Stimulated activated CD8-positive, alpha-beta memory T cell treated with anti-CD3 and anti-CD28 coated beads, Interleukin-7, amount 100 ng/mL, for 48 hours (primary cell): ENCODE results near the gene ARHGEF39.
"Not testable (repeated sequence)": the region's sequence is repeated elsewhere in the genome, so short reads cannot be mapped to it uniquely, and the experiment has no call there.

Experiments used
- DNase-seq, 2 donors: peaks; one replicate each; pipeline ENCODE4 v3.0.0-alpha.2; 2020; ENCODE audit warnings: low read depth in 1 of 2; ENCODE audit errors: extremely low read depth in 1 of 2

ARHGEF39 gene

GRCh38 chr9:35628389-35628991, 36.5 kb downstream of the ARHGEF39 start:
- DNase-seq: no peak

DNA sequence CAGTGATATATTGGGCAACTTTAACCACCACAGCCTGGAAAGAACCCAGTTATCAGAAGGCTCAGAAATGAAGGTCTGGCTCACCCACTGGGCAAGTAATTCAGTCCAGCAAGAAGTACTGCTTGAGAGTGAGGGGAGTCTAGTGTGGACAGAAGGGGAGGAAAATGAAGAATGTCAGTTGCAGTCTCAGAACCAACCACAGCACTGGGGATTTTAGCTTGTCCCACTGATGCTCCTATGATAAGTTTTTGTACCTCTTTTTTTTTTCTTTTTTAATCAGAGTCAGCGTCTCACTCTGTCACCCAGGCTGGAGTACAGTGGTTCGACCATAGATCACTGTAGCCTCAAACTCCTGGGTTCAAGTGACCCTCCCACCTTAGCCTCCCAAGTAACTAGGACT, 37.4 kb downstream of the ARHGEF39 start:
- no peak for DNase-seq

- DNase-seq: no peak
Observed at GRCh38 chr9:35619800-35620158, 45.2 kb downstream of the ARHGEF39 start.

GRCh38 chr9:35618854-35619799, 45.9 kb downstream of the ARHGEF39 start:
- peak; percentile 37 to 45 for DNase-seq

DNA sequence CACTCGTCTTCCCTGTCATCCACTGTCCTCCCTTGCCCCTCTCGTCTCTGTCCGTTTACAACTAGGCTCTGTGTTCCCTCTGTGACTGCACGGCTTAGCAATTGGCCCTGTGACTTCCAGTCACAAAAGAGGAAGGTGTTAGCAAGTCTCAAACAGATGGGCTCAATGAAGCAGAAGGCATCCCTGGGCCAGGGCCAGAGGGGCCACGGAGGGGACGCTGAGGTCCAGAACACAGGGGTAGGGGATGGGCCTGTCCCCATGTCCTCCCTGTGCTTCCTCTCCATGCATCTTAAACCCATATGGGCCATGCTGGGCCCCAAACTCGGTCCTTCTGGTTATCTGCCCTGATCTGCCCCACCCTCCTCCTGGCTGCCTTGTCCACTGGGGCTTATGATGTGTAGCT, 46.7 kb downstream of the ARHGEF39 start, which contains the start of gene CD72:
TSS of gene CD72 (minus strand) at position 89 of the 403 bp plus-strand sequence. CDS start 110 bp downstream, outside the sequence.
- DNase-seq: no peak

- no peak for DNase-seq
Observed at GRCh38 chr9:35617548-35617947, 47.4 kb downstream of the ARHGEF39 start.

- peak; percentile 57 to 65 for DNase-seq
Observed at GRCh38 chr9:35616681-35617459, 48.1 kb downstream of the ARHGEF39 start.

GRCh38 chr9:35615981-35616680, 48.9 kb downstream of the ARHGEF39 start:
- no peak for DNase-seq

GRCh38 chr9:35612843-35613242, 52.2 kb downstream of the ARHGEF39 start:
- DNase-seq: no peak

DNA sequence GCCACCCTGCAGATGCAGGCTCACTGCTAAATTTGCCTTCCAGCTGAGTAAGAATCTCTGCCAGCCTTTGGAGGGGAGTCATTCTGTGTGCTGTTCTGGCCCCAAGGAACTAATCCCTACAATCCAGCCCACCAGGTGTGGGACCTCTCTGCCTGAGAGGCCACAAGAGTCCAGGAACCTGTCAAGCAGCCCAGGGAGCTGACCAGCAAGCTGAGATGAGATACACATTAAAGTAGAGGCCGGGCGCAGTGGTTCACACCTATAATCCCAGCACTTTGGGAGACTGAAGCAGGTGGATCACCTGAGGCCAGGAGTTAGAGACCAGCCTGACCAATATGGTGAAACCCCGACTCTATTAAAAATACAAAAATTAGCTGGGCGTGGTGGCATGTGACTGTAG, 52.9 kb downstream of the ARHGEF39 start:
- not testable (repeated sequence) for DNase-seq

GRCh38 chr9:35611230-35611797, 53.7 kb downstream of the ARHGEF39 start:
- no peak for DNase-seq

DNA sequence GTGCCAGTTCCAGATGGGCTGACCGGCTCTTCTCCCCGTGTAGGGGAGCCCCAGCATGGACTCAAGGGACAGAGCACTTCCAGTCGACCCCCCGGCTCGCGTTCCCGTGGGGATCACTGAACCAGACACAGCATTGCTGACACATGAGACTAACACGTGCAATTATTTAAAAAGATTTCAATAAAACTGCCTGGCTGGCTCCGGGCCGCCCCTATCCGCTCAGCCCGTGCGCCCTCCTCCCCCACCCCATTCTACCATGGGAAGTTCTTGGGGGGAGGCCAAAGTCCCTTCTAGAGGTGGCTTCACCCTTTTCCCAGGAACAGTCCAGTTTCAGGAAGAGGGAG, 55.2 kb downstream of the ARHGEF39 start:
- DNase-seq: no peak
